HepG2 (cell line): ENCODE data around the gene PDYN. TPM values are rescaled to one million over a fixed set of nuclear protein-coding genes. Genes with fewer than 3 reads are reported as not detected.

Experiments
- ATAC-seq: fragments of 200-7000 bp; cut with Tn5 transposase; 3 replicates; pipeline ENCODE4 v1.9.1; 2020; ENCODE audit warnings: mild to moderate bottlenecking, moderate library complexity
- BruUV-seq: library from RNA; stranded (reverse); fragments of 400-500 nt; replicated peaks from 2 replicates; lab custom pipeline; 2021; lab: Mats Ljungman, UMichigan
- CTCF ChIA-PET: fragments of 300-600 bp; formaldehyde crosslinking; extraction: SDS; loops from one replicate; lab custom pipeline; 2021; ENCODE audit warnings: low total read pairs, inconsistent platforms, low intra/inter-chr PET ratio; lab: Yijun Ruan, JAX
- POLR2A ChIA-PET: fragments of 350-600 bp; sonication (Branson Sonifier 250); formaldehyde crosslinking; loops from one replicate; lab custom pipeline; 2020; ENCODE audit warnings: antibody characterized with exemption, inconsistent platforms; lab: Yijun Ruan, JAX
- DNase-seq: peaks from one replicate; pipeline ENCODE4 v3.0.0-alpha.2; 2015; ENCODE audit warnings: low spot score
- FAIRE-seq: peaks from 3 replicates; lab custom pipeline; 2011; peaks lifted over from hg19 to GRCh38; lab: Jason Lieb, UNC
- H2AFZ ChIP-seq: one replicate; pipeline ENCODE4 v1.6.1; 2011; ENCODE audit warnings: low read length, inconsistent platforms
- H3K27ac ChIP-seq: fragments of 300-600 bp; 3 replicates; pipeline ENCODE4 v1.8.0; 2011; ENCODE audit warnings: mixed run types, mild to moderate bottlenecking, mixed read lengths, low read length, inconsistent platforms; ENCODE audit not compliant: insufficient read depth; ENCODE audit errors: extremely low read length
- H3K27me3 ChIP-seq, 2 experiments: fragments of 200-600 bp in 1 of 2; 2 replicates in 1 of 2; 3 replicates in 1 of 2; pipeline versions ENCODE4 v1.6.0 to v1.8.0; 2011; ENCODE audit warnings: low read length in 2 of 2, mild to moderate bottlenecking in 2 of 2, moderate library complexity in 2 of 2, inconsistent platforms in 1 of 2; ENCODE audit not compliant: insufficient read depth in 2 of 2, control insufficient read depth in 1 of 2
- H3K36me3 ChIP-seq, 2 experiments: fragments of 200-600 bp in 1 of 2; replicated peaks in 1 of 2; 2 replicates in 1 of 2; 3 replicates in 1 of 2; pipeline versions ENCODE4 v1.5.1 to v1.8.0; 2011; ENCODE audit warnings: low read length in 2 of 2, inconsistent platforms in 1 of 2; ENCODE audit not compliant: insufficient read depth in 2 of 2, control insufficient read depth in 1 of 2
- H3K4me1 ChIP-seq: 2 replicates; pipeline ENCODE4 v1.5.1; 2012; ENCODE audit warnings: low read length, inconsistent platforms; ENCODE audit not compliant: insufficient read depth
- H3K4me2 ChIP-seq: 2 replicates; pipeline ENCODE4 v1.6.0; 2011; ENCODE audit warnings: low read depth, low read length, inconsistent platforms
- H3K4me3 ChIP-seq, 3 experiments: fragments of 200-600 bp in 1 of 3; sonication (generic), shearing (Covaris generic) in 1 of 3; replicated peaks in 1 of 3; 2 replicates each; pipeline ENCODE4 v1.5.1; 2011 to 2016; ENCODE audit warnings: low read length in 3 of 3, inconsistent platforms in 2 of 3, low read depth in 2 of 3, mild to moderate bottlenecking in 2 of 3, control low read depth in 1 of 3, mixed read lengths in 1 of 3; ENCODE audit not compliant: insufficient read depth in 1 of 3
- H3K79me2 ChIP-seq: one replicate; pipeline ENCODE4 v1.6.1; 2011; ENCODE audit warnings: low read length, inconsistent platforms; ENCODE audit not compliant: insufficient read depth
- H3K9ac ChIP-seq: 2 replicates; pipeline ENCODE4 v1.6.0; 2011; ENCODE audit warnings: mild to moderate bottlenecking, low read depth, low read length, inconsistent platforms; ENCODE audit not compliant: insufficient read depth
- H3K9me3 ChIP-seq: 2 replicates; pipeline ENCODE4 v1.5.1; 2012; ENCODE audit warnings: mild to moderate bottlenecking, low read length
- H4K20me1 ChIP-seq: 2 replicates; pipeline ENCODE4 v1.6.0; 2011; ENCODE audit warnings: inconsistent platforms, mild to moderate bottlenecking, low read length, moderate library complexity; ENCODE audit not compliant: insufficient read depth
- ARNT2 ChIP-seq: sonication (generic); formaldehyde crosslinking; IDR thresholded peaks from 2 replicates; pipeline ENCODE4 v1.8.0; 2022; ENCODE audit warnings: mild to moderate bottlenecking, low read depth, missing genetic modification reagents, moderate library complexity
- NFE2L1 ChIP-seq: sonication (generic); formaldehyde crosslinking; IDR thresholded peaks from 2 replicates; pipeline ENCODE4 v1.4.0; 2020; ENCODE audit warnings: missing genetic modification reagents, mild to moderate bottlenecking, borderline replicate concordance
- PREB ChIP-seq: sonication (generic); formaldehyde crosslinking; IDR thresholded peaks from 2 replicates; pipeline ENCODE4 v1.4.0; 2020; ENCODE audit warnings: missing genetic modification reagents
- ZEB1 ChIP-seq: IDR thresholded peaks from 2 replicates; pipeline ENCODE4 v1.6.1; 2012; ENCODE audit warnings: mild to moderate bottlenecking, low read depth, inconsistent platforms; ENCODE audit not compliant: insufficient replicate concordance
- ZNF101 ChIP-seq: sonication (generic); formaldehyde crosslinking; IDR thresholded peaks from 2 replicates; pipeline ENCODE4 v1.4.0; 2020; ENCODE audit warnings: mild to moderate bottlenecking, low read depth, missing genetic modification reagents, borderline replicate concordance
- ZNF709 ChIP-seq: sonication (generic); formaldehyde crosslinking; IDR thresholded peaks from 2 replicates; pipeline ENCODE4 v1.5.0; 2020; ENCODE audit warnings: mild to moderate bottlenecking, missing genetic modification reagents
- WGBS: methylation state at CpG from one replicate; pipeline ENCODE4 v1.1.6; 2017; ENCODE audit warnings: low lambda C conversion rate; 5-methylcytosine and 5-hydroxymethylcytosine counted together
- in situ Hi-C: cut with HindIII; loops from 2 replicates; pipeline ENCODE4 v1.10.0; 2017; ENCODE audit warnings: low pct_unique_long_range_greater_than_20kb; ENCODE audit not compliant: extremely low pct_ligation_motif_present
- intact Hi-C: fragments of 100-400 bp; cut with micrococcal nuclease; formaldehyde crosslinking; loops from one replicate; pipeline ENCODE4 v1.10.0; 2022; ENCODE audit not compliant: unreplicated experiment
- polyA plus RNA-seq, 8 experiments: library from polyadenylated mRNA; depleted of rRNA in 3 of 8; stranded (reverse) in 7 of 8; unstranded in 1 of 8; fragments of >200 nt; fragmentation: Illumina TruSeq in 4 of 8; extraction: Trizol in 4 of 8; gene quantifications; 2 replicates each; pipeline versions ENCODE4 v1.2.1 to v1.2.3, GENCODE V29; 2011 to 2016; ENCODE audit warnings: low read depth in 4 of 8, missing spikeins in 1 of 8, mixed read lengths in 1 of 8; ENCODE audit not compliant: insufficient read depth in 1 of 8
- total RNA-seq, 5 experiments: library from RNA; depleted of rRNA; stranded (reverse); fragments of >200 nt; fragmentation: Illumina TruSeq; extraction: Trizol; gene quantifications; 2 replicates each; pipeline ENCODE4 v1.2.3, GENCODE V29; 2016; ENCODE audit warnings: low read depth in 1 of 5

The PDYN gene
- total and polyA plus RNA-seq, 2 of the 13 experiments (the other 11 are each of a cell fraction or from before 2014, with no cell fraction given), result not detected

DNA sequence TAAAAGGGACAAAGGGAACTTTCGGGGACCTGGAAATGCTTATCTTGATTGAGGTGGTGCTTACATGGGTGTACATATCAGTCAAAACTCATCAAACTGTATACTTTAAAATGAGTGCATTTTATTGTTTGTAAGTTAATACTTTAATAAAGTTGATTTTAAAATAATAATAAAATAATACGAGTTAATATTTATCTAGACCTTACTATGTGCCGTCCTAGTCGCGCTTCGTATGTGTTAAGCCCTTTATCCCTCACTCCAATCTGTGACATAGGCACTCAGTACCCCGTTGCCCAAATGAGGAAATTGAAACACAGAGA is 47.5 kb downstream of the PDYN start:
- intact Hi-C loops, result loop anchor here (5.0 kb wide), 1 partner anchor 44 kb away; no protein-coding TSS in a partner anchor
- no peak for DNase-seq
- TF ChIP-seq NFE2L1 (CRISPR knock-in tag) (no peak), PREB (CRISPR knock-in tag) (no peak), ZEB1 (no peak), ZNF709 (CRISPR knock-in tag) (no peak)
- Histone ChIP-seq H2AFZ (no peak overlapping the region), H3K36me3 (no peaks in the 10 kb centered on the region), H3K27ac (no peak overlapping the region), H3K4me1 (peaks cover 42% of the 10 kb centered on the region), H3K27me3 (peaks cover 15 to 45% of the 10 kb centered on the region in 2 experiments; a peak in 4 of 5 replicates), H4K20me1 (no peaks in the 10 kb centered on the region), H3K9me3 (no peaks in the 10 kb centered on the region), H3K79me2 (no peaks in the 10 kb centered on the region), H3K4me2 (peak overlapping the region; percentile 72), H3K4me3 (peak overlapping the region in 1 of 3 experiments; percentile 49; a peak in 1 of 6 replicates), H3K9ac (no peak overlapping the region)
- BruUV-seq, result no TSS peak
- no peak for ATAC-seq
- FAIRE-seq, result no peak
- POLR2A ChIA-PET, result no interaction called here
- CTCF ChIA-PET, result no interaction called here
- in situ Hi-C loops, result no loop called here
- WGBS, result 54% methylated on average over 7 of the region's 7 CpGs

DNA sequence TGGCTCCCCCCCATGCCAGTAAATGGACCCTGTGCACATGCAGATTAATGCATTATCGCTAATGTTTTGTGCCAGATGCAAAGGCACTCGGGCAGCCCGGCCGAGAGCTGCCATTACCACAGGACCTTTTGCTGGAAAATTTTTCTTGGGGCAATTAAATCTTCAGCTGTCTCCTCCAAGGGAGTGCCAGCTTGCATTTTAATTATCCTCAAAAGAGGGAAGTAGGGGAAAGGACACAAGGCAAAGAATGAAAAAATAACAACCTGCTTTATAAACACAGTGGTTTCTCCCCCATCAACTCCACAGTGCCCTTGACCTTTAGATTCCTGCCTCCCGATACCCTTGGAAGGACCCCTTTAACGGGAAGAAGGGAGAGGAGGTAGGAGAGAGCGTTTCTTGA is 48.2 kb downstream of the PDYN start:
- TF ChIP-seq ARNT2 (CRISPR knock-in tag) (no peak), ZNF101 (CRISPR knock-in tag) (no peak)
- ATAC-seq (no peak), FAIRE-seq (no peak), DNase-seq (no peak)
- H3K4me1 ChIP-seq, result peaks cover 42% of the 10 kb centered on the region
- BruUV-seq, result no TSS peak
- no peaks in the 10 kb centered on the region for H3K36me3 ChIP-seq
- no peak overlapping the region for H3K4me3 ChIP-seq
- no peaks in the 10 kb centered on the region for H3K9me3 ChIP-seq
- POLR2A ChIA-PET, result no interaction called here
- peaks cover 15 to 41% of the 10 kb centered on the region in 2 experiments; a peak in 4 of 5 replicates for H3K27me3 ChIP-seq
- intact Hi-C loops, result loop anchor here (5.0 kb wide), 1 partner anchor 43 kb away; no protein-coding TSS in a partner anchor
- no peak overlapping the region for H3K27ac ChIP-seq
- H3K4me2 ChIP-seq, result no peak overlapping the region
- H4K20me1 ChIP-seq, result no peaks in the 10 kb centered on the region
- WGBS, result 61% methylated on average over 7 of the region's 7 CpGs
- H3K79me2 ChIP-seq, result no peaks in the 10 kb centered on the region
- no peak overlapping the region for H2AFZ ChIP-seq
- in situ Hi-C loops, result no loop called here
- no peak overlapping the region for H3K9ac ChIP-seq
- CTCF ChIA-PET, result no interaction called here
